A549 (cell line): ENCODE measurements around the gene RNF130.

Source experiments
- CTCF ChIP-seq: fragments of >200 bp; sonication (Bioruptor Twin); formaldehyde crosslinking; IDR thresholded peaks from 3 replicates; pipeline ENCODE4 v1.5.1; 2016
- EHMT2 ChIP-seq: fragments of 200-600 bp; sonication (generic); IDR thresholded peaks from 2 replicates; pipeline ENCODE4 v1.6.1; 2016; ENCODE audit warnings: antibody characterized with exemption, low read depth, mild to moderate bottlenecking, moderate library complexity
- EP300 ChIP-seq, 2 experiments: fragments of >200 bp; sonication (Bioruptor Twin); formaldehyde crosslinking; IDR thresholded peaks; 2 replicates in 1 of 2; 3 replicates in 1 of 2; pipeline ENCODE4 v1.6.1; 2016 to 2017
- JUN ChIP-seq, 2 experiments: fragments of >200 bp; sonication (Bioruptor Twin); formaldehyde crosslinking; IDR thresholded peaks; 2 replicates in 1 of 2; 3 replicates in 1 of 2; pipeline ENCODE4 v1.6.1; 2016 to 2017
- REST ChIP-seq: fragments of 200-600 bp; sonication (generic); IDR thresholded peaks from 2 replicates; pipeline ENCODE4 v1.6.1; 2016; ENCODE audit warnings: antibody characterized with exemption, mild to moderate bottlenecking, moderate library complexity

- TF ChIP-seq CTCF, result no peak
- no peak for TF ChIP-seq EHMT2
- no peak for TF ChIP-seq REST
- no peak for TF ChIP-seq JUN (IDR thresholded peaks at IDR 0.05)
- TF ChIP-seq EP300 (IDR thresholded peaks at IDR 0.05), result no peak
Measured at GRCh38 chr5:180049185-180049548, 22.4 kb downstream of the RNF130 start.
